HepG2 (cell line): ENCODE data around the gene UBE3B. TPM values are rescaled to one million over a fixed set of nuclear protein-coding genes. Genes with fewer than 3 reads are reported as not detected.

ENCODE experiments used
- GPN1 ChIP-seq: sonication (generic); formaldehyde crosslinking; IDR thresholded peaks from 2 replicates; pipeline ENCODE4 v1.5.1; 2020; ENCODE audit warnings: missing genetic modification reagents, borderline replicate concordance
- KAT7 ChIP-seq: IDR thresholded peaks from 2 replicates; pipeline ENCODE4 v1.6.1; 2018; ENCODE audit warnings: borderline replicate concordance, missing compliant biosample characterization
- KLF11 ChIP-seq: IDR thresholded peaks from 2 replicates; pipeline ENCODE4 v1.6.1; 2016; ENCODE audit warnings: missing compliant biosample characterization
- NCOR1 ChIP-seq: fragments of 200-600 bp; sonication (generic); IDR thresholded peaks from 2 replicates; pipeline ENCODE4 v1.7.0; 2017; ENCODE audit warnings: antibody characterized with exemption, low read length, borderline replicate concordance
- PCBP1 ChIP-seq: fragments of 200-400 bp; formaldehyde crosslinking; IDR thresholded peaks from 2 replicates; pipeline ENCODE4 v1.6.1; 2017; ENCODE audit warnings: mild to moderate bottlenecking, low read depth, low read length, borderline replicate concordance
- POLR2A ChIP-seq, 2 experiments: IDR thresholded peaks; 2 replicates each; pipeline ENCODE4 v1.6.1; 2011; ENCODE audit warnings: low read depth in 2 of 2, low read length in 2 of 2, mild to moderate bottlenecking in 1 of 2, moderate library complexity in 1 of 2; ENCODE audit not compliant: insufficient read depth in 1 of 2
- THAP11 ChIP-seq: IDR thresholded peaks from 2 replicates; pipeline ENCODE4 v1.6.1; 2016; ENCODE audit warnings: missing biosample characterization, missing genetic modification reagents
- ZNF138 ChIP-seq: sonication (generic); formaldehyde crosslinking; IDR thresholded peaks from 2 replicates; pipeline ENCODE4 v1.5.0; 2020; ENCODE audit warnings: mild to moderate bottlenecking, low read depth, missing genetic modification reagents
- ZNF274 ChIP-seq: sonication (generic); formaldehyde crosslinking; IDR thresholded peaks from 2 replicates; pipeline ENCODE4 v1.5.1; 2020; ENCODE audit warnings: mild to moderate bottlenecking, missing genetic modification reagents
- ZNF33A ChIP-seq: sonication (generic); formaldehyde crosslinking; IDR thresholded peaks from 2 replicates; pipeline ENCODE4 v1.5.1; 2020; ENCODE audit warnings: missing genetic modification reagents, mild to moderate bottlenecking, moderate library complexity, borderline replicate concordance
- ZNF724P ChIP-seq: sonication (generic); formaldehyde crosslinking; IDR thresholded peaks from 2 replicates; pipeline ENCODE4 v1.8.0; 2022; ENCODE audit warnings: missing genetic modification reagents, borderline replicate concordance
- ZNF800 ChIP-seq: sonication (generic); formaldehyde crosslinking; IDR thresholded peaks from 2 replicates; pipeline ENCODE4 v1.4.0; 2020; ENCODE audit warnings: missing genetic modification reagents
- polyA plus RNA-seq, 8 experiments: library from polyadenylated mRNA; depleted of rRNA in 3 of 8; stranded (reverse) in 7 of 8; unstranded in 1 of 8; fragments of >200 nt; fragmentation: Illumina TruSeq in 4 of 8; extraction: Trizol in 4 of 8; gene quantifications; 2 replicates each; pipeline versions ENCODE4 v1.2.1 to v1.2.3, GENCODE V29; 2011 to 2016; ENCODE audit warnings: low read depth in 4 of 8, missing spikeins in 1 of 8, mixed read lengths in 1 of 8; ENCODE audit not compliant: insufficient read depth in 1 of 8
- total RNA-seq, 5 experiments: library from RNA; depleted of rRNA; stranded (reverse); fragments of >200 nt; fragmentation: Illumina TruSeq; extraction: Trizol; gene quantifications; 2 replicates each; pipeline ENCODE4 v1.2.3, GENCODE V29; 2016; ENCODE audit warnings: low read depth in 1 of 5
- TF ChIP-seq, protein P1 (sequence below): sonication (generic); formaldehyde crosslinking; conservative IDR thresholded peaks from 2 replicates; pipeline ENCODE4 v1.4.0; 2020; ENCODE audit warnings: missing genetic modification reagents
- TF ChIP-seq, protein P2 (sequence below): sonication (generic); formaldehyde crosslinking; IDR thresholded peaks from 2 replicates; pipeline ENCODE4 v1.9.0; 2022; ENCODE audit warnings: low read depth, missing genetic modification reagents
- TF ChIP-seq, protein P3 (sequence below), 2 experiments: IDR thresholded peaks; 2 replicates each; pipeline ENCODE4 v1.6.1; 2011 to 2012; ENCODE audit warnings: low read length in 2 of 2, borderline replicate concordance in 1 of 2, low read depth in 1 of 2, mild to moderate bottlenecking in 1 of 2, moderate library complexity in 1 of 2
- TF ChIP-seq, protein P4 (sequence below): sonication (generic); formaldehyde crosslinking; IDR thresholded peaks from 2 replicates; pipeline ENCODE4 v1.4.0; 2020; ENCODE audit warnings: missing genetic modification reagents, borderline replicate concordance

The UBE3B gene
- total and polyA plus RNA-seq, 2 of the 13 experiments (the other 11 are each of a cell fraction or from before 2014, with no cell fraction given) = 22.7 to 25.3 TPM

GRCh38 chr12:109494348-109494881, 17.0 kb downstream of the UBE3B start (continued):
- TF ChIP-seq, protein P1, sequence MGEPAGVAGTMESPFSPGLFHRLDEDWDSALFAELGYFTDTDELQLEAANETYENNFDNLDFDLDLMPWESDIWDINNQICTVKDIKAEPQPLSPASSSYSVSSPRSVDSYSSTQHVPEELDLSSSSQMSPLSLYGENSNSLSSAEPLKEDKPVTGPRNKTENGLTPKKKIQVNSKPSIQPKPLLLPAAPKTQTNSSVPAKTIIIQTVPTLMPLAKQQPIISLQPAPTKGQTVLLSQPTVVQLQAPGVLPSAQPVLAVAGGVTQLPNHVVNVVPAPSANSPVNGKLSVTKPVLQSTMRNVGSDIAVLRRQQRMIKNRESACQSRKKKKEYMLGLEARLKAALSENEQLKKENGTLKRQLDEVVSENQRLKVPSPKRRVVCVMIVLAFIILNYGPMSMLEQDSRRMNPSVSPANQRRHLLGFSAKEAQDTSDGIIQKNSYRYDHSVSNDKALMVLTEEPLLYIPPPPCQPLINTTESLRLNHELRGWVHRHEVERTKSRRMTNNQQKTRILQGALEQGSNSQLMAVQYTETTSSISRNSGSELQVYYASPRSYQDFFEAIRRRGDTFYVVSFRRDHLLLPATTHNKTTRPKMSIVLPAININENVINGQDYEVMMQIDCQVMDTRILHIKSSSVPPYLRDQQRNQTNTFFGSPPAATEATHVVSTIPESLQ (CRISPR knock-in tag) = no peak
- TF ChIP-seq POLR2A (IDR thresholded peaks at IDR 0.05; ENCODE audit: insufficient read depth in 1 of 2, low read depth in 2 of 2, low read length in 2 of 2) (no peak), NCOR1 (peak; percentile 32; the same call in 1 of the 2 replicates), ZNF33A (no peak), THAP11 (CRISPR knock-in tag) (no peak), ZNF724P (CRISPR knock-in tag) (no peak), ZNF138 (CRISPR knock-in tag) (no peak), ZNF274 (no peak), KLF11 (CRISPR knock-in tag) (no peak), PCBP1 (no peak), KAT7 (no peak), GPN1 (CRISPR knock-in tag) (no peak), ZNF800 (CRISPR knock-in tag) (no peak)
- TF ChIP-seq, protein P2, sequence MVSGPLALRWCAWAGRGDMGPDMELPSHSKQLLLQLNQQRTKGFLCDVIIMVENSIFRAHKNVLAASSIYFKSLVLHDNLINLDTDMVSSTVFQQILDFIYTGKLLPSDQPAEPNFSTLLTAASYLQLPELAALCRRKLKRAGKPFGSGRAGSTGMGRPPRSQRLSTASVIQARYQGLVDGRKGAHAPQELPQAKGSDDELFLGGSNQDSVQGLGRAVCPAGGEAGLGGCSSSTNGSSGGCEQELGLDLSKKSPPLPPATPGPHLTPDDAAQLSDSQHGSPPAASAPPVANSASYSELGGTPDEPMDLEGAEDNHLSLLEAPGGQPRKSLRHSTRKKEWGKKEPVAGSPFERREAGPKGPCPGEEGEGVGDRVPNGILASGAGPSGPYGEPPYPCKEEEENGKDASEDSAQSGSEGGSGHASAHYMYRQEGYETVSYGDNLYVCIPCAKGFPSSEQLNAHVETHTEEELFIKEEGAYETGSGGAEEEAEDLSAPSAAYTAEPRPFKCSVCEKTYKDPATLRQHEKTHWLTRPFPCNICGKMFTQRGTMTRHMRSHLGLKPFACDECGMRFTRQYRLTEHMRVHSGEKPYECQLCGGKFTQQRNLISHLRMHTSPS (CRISPR knock-in tag) = peak; percentile 55; the same call in 1 of the 2 replicates
- TF ChIP-seq, protein P3, sequence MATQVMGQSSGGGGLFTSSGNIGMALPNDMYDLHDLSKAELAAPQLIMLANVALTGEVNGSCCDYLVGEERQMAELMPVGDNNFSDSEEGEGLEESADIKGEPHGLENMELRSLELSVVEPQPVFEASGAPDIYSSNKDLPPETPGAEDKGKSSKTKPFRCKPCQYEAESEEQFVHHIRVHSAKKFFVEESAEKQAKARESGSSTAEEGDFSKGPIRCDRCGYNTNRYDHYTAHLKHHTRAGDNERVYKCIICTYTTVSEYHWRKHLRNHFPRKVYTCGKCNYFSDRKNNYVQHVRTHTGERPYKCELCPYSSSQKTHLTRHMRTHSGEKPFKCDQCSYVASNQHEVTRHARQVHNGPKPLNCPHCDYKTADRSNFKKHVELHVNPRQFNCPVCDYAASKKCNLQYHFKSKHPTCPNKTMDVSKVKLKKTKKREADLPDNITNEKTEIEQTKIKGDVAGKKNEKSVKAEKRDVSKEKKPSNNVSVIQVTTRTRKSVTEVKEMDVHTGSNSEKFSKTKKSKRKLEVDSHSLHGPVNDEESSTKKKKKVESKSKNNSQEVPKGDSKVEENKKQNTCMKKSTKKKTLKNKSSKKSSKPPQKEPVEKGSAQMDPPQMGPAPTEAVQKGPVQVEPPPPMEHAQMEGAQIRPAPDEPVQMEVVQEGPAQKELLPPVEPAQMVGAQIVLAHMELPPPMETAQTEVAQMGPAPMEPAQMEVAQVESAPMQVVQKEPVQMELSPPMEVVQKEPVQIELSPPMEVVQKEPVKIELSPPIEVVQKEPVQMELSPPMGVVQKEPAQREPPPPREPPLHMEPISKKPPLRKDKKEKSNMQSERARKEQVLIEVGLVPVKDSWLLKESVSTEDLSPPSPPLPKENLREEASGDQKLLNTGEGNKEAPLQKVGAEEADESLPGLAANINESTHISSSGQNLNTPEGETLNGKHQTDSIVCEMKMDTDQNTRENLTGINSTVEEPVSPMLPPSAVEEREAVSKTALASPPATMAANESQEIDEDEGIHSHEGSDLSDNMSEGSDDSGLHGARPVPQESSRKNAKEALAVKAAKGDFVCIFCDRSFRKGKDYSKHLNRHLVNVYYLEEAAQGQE (IDR thresholded peaks at IDR 0.05; ENCODE audit: borderline replicate concordance in 1 of 2, low read depth in 1 of 2, low read length in 2 of 2) = no peak
- TF ChIP-seq, protein P4, sequence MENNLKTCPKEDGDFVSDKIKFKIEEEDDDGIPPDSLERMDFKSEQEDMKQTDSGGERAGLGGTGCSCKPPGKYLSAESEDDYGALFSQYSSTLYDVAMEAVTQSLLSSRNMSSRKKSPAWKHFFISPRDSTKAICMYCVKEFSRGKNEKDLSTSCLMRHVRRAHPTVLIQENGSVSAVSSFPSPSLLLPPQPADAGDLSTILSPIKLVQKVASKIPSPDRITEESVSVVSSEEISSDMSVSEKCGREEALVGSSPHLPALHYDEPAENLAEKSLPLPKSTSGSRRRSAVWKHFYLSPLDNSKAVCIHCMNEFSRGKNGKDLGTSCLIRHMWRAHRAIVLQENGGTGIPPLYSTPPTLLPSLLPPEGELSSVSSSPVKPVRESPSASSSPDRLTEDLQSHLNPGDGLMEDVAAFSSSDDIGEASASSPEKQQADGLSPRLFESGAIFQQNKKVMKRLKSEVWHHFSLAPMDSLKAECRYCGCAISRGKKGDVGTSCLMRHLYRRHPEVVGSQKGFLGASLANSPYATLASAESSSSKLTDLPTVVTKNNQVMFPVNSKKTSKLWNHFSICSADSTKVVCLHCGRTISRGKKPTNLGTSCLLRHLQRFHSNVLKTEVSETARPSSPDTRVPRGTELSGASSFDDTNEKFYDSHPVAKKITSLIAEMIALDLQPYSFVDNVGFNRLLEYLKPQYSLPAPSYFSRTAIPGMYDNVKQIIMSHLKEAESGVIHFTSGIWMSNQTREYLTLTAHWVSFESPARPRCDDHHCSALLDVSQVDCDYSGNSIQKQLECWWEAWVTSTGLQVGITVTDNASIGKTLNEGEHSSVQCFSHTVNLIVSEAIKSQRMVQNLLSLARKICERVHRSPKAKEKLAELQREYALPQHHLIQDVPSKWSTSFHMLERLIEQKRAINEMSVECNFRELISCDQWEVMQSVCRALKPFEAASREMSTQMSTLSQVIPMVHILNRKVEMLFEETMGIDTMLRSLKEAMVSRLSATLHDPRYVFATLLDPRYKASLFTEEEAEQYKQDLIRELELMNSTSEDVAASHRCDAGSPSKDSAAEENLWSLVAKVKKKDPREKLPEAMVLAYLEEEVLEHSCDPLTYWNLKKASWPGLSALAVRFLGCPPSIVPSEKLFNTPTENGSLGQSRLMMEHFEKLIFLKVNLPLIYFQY = no peak
